ENCODE results near the gene SLC29A4. TPM values are rescaled to one million over a fixed set of nuclear protein-coding genes. Genes with fewer than 3 reads are reported as not detected.

Gene SLC29A4
- total RNA-seq, 2 donors from 2014 or later: 0.14 to 0.21 TPM

DNA sequence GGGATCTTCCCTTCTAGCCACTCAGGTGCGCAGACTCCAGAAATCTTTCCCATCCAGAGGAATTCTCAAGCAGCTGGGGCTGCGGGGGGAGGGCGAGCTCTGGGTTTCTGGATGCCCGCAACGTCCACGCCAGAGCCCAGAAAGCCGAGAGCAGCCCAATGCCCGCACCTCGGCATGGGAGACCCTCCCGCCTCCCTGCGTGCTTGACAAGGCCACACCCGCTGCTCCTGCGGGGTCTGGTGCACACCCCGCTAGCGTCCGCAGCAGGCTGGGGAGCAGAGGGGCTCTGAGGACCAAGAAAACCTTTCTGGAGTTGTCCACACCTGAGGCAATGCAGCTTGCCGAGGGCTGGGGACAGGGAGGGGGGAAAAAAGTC is 66.2 kb downstream of the SLC29A4 start:
- H3K4me3 ChIP-seq: no peak overlapping the region
- peaks cover 54% of the 10 kb centered on the region for H3K36me3 ChIP-seq
- H3K27ac ChIP-seq: no peak overlapping the region
- DNase-seq (ENCODE audit: low spot score) (no peak), ATAC-seq (ENCODE audit: insufficient number of reproducible peaks, low FRiP score, low read depth) (no peak)
- no peaks in the 10 kb centered on the region for H3K27me3 ChIP-seq (replicated peaks; ENCODE audit: insufficient read depth)
- H3K9me3 ChIP-seq: no peaks in the 10 kb centered on the region
- TF ChIP-seq CTCF (IDR thresholded peaks at IDR 0.05): no peak
- peaks cover 0 to 25% of the 10 kb centered on the region in 2 donors for H3K4me1 ChIP-seq (ENCODE audit: control insufficient read depth in 1 of 2, low read depth in 2 of 2)

DNA sequence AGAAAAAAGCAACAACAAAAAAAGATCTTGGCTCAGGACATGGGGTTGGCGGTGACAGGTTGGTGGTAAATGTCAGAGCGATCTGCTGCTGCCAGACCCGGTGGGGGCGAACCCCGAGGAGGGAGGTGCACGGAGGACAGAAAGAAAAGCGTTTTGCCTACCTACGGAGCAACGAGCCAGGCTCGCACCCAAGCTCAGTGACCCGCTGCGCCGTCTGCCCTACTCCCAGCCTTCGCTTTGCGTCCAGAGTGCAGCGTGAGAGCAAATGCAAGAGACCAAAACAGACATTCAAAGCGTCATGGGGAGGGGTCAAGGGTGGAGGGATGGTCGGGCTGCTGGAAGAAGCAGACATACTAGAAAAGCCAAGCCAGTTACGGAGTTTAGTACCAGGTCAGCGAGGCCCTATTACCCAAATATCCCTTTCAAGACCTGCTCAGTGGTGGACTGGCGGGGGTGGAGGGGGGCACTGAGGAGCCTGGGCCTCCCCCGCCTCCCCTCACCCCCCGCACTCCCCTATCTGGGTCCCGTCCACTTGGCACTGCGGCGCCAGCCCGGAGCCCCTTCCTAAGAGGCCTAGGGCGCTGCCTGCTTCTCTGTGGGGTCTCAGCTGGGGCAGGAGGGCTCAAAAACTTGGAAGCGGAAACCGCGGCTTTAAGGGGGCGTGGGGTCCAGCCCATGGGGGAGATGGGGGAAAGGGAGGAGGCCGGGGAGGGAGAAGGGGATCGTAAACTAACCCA is 66.9 kb downstream of the SLC29A4 start:
- peaks cover 52% of the 10 kb centered on the region for H3K36me3 ChIP-seq
- no peak for ATAC-seq (ENCODE audit: insufficient number of reproducible peaks, low FRiP score, low read depth)
- no peak overlapping the region for H3K27ac ChIP-seq

GRCh38 chr7:5350174-5350463 is 67.4 kb downstream of the SLC29A4 start:
- no peak overlapping the region for H3K27ac ChIP-seq
- no peak for TF ChIP-seq CTCF (IDR thresholded peaks at IDR 0.05)

More for the DNA sequence above, 66.9 kb downstream of the SLC29A4 start:
- Histone ChIP-seq H3K9me3 (no peaks in the 10 kb centered on the region), H3K4me1 (ENCODE audit: control insufficient read depth in 1 of 2, low read depth in 2 of 2) (peaks cover 4 to 30% of the 10 kb centered on the region in 2 donors), H3K4me3 (no peak overlapping the region), H3K27me3 (replicated peaks; ENCODE audit: insufficient read depth) (no peaks in the 10 kb centered on the region)
- DNase-seq (ENCODE audit: low spot score): no peak
- TF ChIP-seq CTCF (IDR thresholded peaks at IDR 0.05): no peak

GRCh38 chr7:5350600-5351385 is 68.0 kb downstream of the SLC29A4 start:
- no peak for DNase-seq (ENCODE audit: low spot score)
- no peaks in the 10 kb centered on the region for H3K27me3 ChIP-seq (replicated peaks; ENCODE audit: insufficient read depth)
- peaks cover 50% of the 10 kb centered on the region for H3K36me3 ChIP-seq
- H3K27ac ChIP-seq: no peak overlapping the region
- no peaks in the 10 kb centered on the region for H3K9me3 ChIP-seq
- no peak for TF ChIP-seq CTCF (IDR thresholded peaks at IDR 0.05)
- H3K4me3 ChIP-seq: no peak overlapping the region
- no peak for ATAC-seq (ENCODE audit: insufficient number of reproducible peaks, low FRiP score, low read depth)
- peaks cover 7 to 37% of the 10 kb centered on the region in 2 donors for H3K4me1 ChIP-seq (ENCODE audit: control insufficient read depth in 1 of 2, low read depth in 2 of 2)

More at GRCh38 chr7:5350174-5350463, 67.4 kb downstream of the SLC29A4 start:
- no peak for ATAC-seq (ENCODE audit: insufficient number of reproducible peaks, low FRiP score, low read depth)
- peaks cover 49% of the 10 kb centered on the region for H3K36me3 ChIP-seq
- H3K27me3 ChIP-seq (replicated peaks; ENCODE audit: insufficient read depth): no peaks in the 10 kb centered on the region
- H3K4me3 ChIP-seq: no peak overlapping the region
- H3K9me3 ChIP-seq: no peaks in the 10 kb centered on the region
- DNase-seq (ENCODE audit: low spot score): no peak
- H3K4me1 ChIP-seq (ENCODE audit: control insufficient read depth in 1 of 2, low read depth in 2 of 2): peaks cover 7 to 35% of the 10 kb centered on the region in 2 donors

- ATAC-seq (ENCODE audit: insufficient number of reproducible peaks, low FRiP score, low read depth) (no peak), DNase-seq (ENCODE audit: low spot score) (no peak)
- Histone ChIP-seq H3K4me1 (ENCODE audit: control insufficient read depth in 1 of 2, low read depth in 2 of 2) (peaks cover 7 to 37% of the 10 kb centered on the region in 2 donors), H3K27ac (no peak overlapping the region), H3K9me3 (no peaks in the 10 kb centered on the region), H3K4me3 (no peak overlapping the region), H3K36me3 (peaks cover 51% of the 10 kb centered on the region), H3K27me3 (replicated peaks; ENCODE audit: insufficient read depth) (no peaks in the 10 kb centered on the region)
- TF ChIP-seq CTCF (IDR thresholded peaks at IDR 0.05): no peak
These were observed 68.9 kb downstream of the SLC29A4 start for GRCh38 chr7:5351507-5352265.

Data from thoracic aorta (tissue), 2 donors.